ENCODE data around the gene IRF2. TPM values are rescaled to one million over a fixed set of nuclear protein-coding genes. Genes with fewer than 3 reads are reported as not detected.

The IRF2 gene
- total RNA-seq, 1 donor from 2014 or later, result 16.1 TPM

DNA sequence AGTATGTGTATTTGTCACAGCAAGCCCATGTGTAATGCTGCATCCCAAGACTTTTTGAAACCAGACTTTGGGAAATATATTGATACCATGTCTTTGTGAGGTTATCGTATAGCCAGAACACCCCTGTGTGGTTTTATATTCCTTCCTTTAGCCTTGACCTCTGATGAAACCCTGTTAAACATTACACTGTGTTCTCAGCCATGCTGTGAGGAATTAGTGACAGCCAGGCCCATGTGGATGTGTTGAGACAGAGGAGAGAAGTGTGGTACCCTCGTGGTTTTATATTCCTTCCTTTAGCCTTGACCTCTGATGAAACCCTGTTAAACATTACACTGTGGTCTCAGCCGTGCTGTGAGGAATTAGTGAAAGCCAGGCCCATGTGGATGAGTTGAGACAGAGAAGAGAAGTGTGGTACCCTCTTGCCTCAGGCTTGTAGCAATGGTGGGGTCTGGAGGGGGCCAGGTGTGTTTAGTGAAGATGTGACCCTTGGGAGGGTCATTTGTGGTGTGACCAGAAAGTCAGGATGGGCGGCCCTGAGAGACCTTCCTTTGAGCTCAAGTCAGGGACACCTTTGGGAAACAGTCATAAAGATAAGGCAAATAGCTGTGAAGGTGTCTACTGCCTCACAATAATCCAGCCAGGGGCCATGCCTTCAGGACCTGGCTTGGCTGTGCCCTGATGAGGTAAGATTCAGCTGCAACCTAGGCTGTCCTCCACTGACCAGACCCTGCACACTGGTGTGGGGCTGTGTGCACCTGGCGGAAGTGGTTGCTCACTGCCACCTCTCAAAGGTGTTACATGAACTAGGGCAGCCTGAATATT is 110.0 kb downstream of the IRF2 start:
- Histone ChIP-seq H3K36me3 (no peaks in the 10 kb centered on the region), H3K9ac (no peak overlapping the region), H2AFZ (replicated peaks) (no peak overlapping the region), H3K79me2 (ENCODE audit: low read depth) (no peaks in the 10 kb centered on the region), H4K20me1 (ENCODE audit: low read depth) (no peaks in the 10 kb centered on the region), H3K4me3 (no peak overlapping the region), H3K9me3 (ENCODE audit: low read depth) (no peaks in the 10 kb centered on the region), H3K27me3 (no peaks in the 10 kb centered on the region), H3K4me1 (no peaks in the 10 kb centered on the region), H3F3A (ENCODE audit: low read depth) (no peaks in the 10 kb centered on the region), H3K27ac (no peak overlapping the region), H3K4me2 (no peak overlapping the region)
- Mint-ChIP-seq H3K4me1 (peaks cover 3% of the 10 kb centered on the region), H3K27me3 (ENCODE audit: insufficient read depth, low read depth) (peaks cover 5% of the 10 kb centered on the region), H3K9me3 (no peaks in the 10 kb centered on the region), H3K27ac (peak overlapping the region; percentile 34), H3K4me3 (no peak overlapping the region), H3K36me3 (no peaks in the 10 kb centered on the region)
- DNase-seq (ENCODE audit: low spot score), result no peak
- TF ChIP-seq EZH2 (IDR thresholded peaks at IDR 0.05), result no peak
- no peak for TF ChIP-seq EZH2phosphoT487 (IDR thresholded peaks at IDR 0.05)
- TF ChIP-seq CTCF (IDR thresholded peaks at IDR 0.05), result no peak

- Histone ChIP-seq H3F3A (ENCODE audit: low read depth) (no peaks in the 10 kb centered on the region), H3K9me3 (ENCODE audit: low read depth) (no peaks in the 10 kb centered on the region), H3K27ac (no peak overlapping the region), H3K4me2 (no peak overlapping the region), H3K4me3 (no peak overlapping the region), H3K9ac (no peak overlapping the region), H4K20me1 (ENCODE audit: low read depth) (no peaks in the 10 kb centered on the region), H3K79me2 (ENCODE audit: low read depth) (no peaks in the 10 kb centered on the region), H2AFZ (replicated peaks) (no peak overlapping the region), H3K4me1 (no peaks in the 10 kb centered on the region), H3K36me3 (no peaks in the 10 kb centered on the region), H3K27me3 (no peaks in the 10 kb centered on the region)
- Mint-ChIP-seq H3K27me3 (ENCODE audit: insufficient read depth, low read depth) (peaks cover 5% of the 10 kb centered on the region), H3K36me3 (no peaks in the 10 kb centered on the region), H3K4me1 (peaks cover 8% of the 10 kb centered on the region), H3K9me3 (no peaks in the 10 kb centered on the region), H3K4me3 (no peak overlapping the region), H3K27ac (no peak overlapping the region)
- no peak for DNase-seq (ENCODE audit: low spot score)
- TF ChIP-seq EZH2 (IDR thresholded peaks at IDR 0.05) (no peak), CTCF (IDR thresholded peaks at IDR 0.05) (no peak), EZH2phosphoT487 (IDR thresholded peaks at IDR 0.05) (no peak)
Observed at GRCh38 chr4:184363258-184363657, 111.1 kb downstream of the IRF2 start.

DNA sequence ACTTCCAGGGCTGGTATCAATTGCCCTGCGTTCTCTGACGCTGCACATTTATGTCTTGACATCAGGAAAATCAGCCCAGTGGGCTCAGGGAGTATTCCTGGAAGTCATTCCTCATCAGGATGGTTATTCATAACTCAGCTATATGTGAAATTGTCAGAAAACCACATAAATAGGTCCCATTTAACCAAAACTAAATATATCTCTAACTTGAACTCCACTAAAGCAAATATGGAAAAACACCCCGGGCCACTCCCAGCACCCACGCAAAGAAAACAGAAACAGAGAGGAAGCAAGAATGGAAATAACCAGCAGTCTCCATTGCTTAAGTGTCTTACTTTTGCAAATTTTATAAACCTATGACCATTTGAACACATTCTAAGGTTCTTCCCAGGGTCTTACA is 112.0 kb downstream of the IRF2 start:
- H3K27me3 Mint-ChIP-seq (ENCODE audit: insufficient read depth, low read depth), result peaks cover 7% of the 10 kb centered on the region
- no peak overlapping the region for H3K27ac Mint-ChIP-seq
- Histone ChIP-seq H3F3A (ENCODE audit: low read depth) (no peaks in the 10 kb centered on the region), H3K4me2 (no peak overlapping the region), H3K4me3 (no peak overlapping the region), H4K20me1 (ENCODE audit: low read depth) (no peaks in the 10 kb centered on the region), H3K27me3 (no peaks in the 10 kb centered on the region), H3K4me1 (no peaks in the 10 kb centered on the region), H2AFZ (replicated peaks) (no peak overlapping the region), H3K9me3 (ENCODE audit: low read depth) (no peaks in the 10 kb centered on the region), H3K36me3 (no peaks in the 10 kb centered on the region), H3K79me2 (ENCODE audit: low read depth) (no peaks in the 10 kb centered on the region), H3K9ac (no peak overlapping the region), H3K27ac (no peak overlapping the region)
- no peaks in the 10 kb centered on the region for H3K9me3 Mint-ChIP-seq
- DNase-seq (ENCODE audit: low spot score), result no peak
- TF ChIP-seq EZH2phosphoT487 (IDR thresholded peaks at IDR 0.05) (no peak), EZH2 (IDR thresholded peaks at IDR 0.05) (no peak), CTCF (IDR thresholded peaks at IDR 0.05) (no peak)
- H3K4me3 Mint-ChIP-seq, result no peak overlapping the region
- H3K4me1 Mint-ChIP-seq, result peaks cover 8% of the 10 kb centered on the region
- no peaks in the 10 kb centered on the region for H3K36me3 Mint-ChIP-seq

Data from neural progenitor cell (in vitro differentiated cells).